ENCODE measurements around the gene HECA.

DNA sequence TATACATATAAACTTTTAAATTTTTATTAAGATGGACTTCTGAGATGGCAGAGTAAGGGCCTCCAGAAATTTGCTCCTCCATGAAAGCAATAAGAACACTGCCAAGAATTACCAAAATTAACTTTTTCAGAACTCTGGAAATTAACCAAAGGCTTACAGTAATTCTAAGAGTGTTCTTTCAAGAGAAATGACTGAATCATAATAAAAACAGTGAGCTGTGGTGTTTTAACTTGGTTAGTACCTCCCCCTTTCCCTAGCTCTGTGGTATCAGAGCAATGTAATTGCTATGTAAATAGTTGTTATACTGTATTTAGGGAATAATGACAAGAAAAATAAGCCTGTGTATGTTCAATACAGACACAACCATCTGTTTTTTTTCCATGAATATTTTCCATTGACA lies 19.0 kb downstream of the HECA start:
- no peak for TF ChIP-seq EZH2 (IDR thresholded peaks at IDR 0.05; ENCODE audit: low read length, missing control alignments)
- TF ChIP-seq, protein P1, sequence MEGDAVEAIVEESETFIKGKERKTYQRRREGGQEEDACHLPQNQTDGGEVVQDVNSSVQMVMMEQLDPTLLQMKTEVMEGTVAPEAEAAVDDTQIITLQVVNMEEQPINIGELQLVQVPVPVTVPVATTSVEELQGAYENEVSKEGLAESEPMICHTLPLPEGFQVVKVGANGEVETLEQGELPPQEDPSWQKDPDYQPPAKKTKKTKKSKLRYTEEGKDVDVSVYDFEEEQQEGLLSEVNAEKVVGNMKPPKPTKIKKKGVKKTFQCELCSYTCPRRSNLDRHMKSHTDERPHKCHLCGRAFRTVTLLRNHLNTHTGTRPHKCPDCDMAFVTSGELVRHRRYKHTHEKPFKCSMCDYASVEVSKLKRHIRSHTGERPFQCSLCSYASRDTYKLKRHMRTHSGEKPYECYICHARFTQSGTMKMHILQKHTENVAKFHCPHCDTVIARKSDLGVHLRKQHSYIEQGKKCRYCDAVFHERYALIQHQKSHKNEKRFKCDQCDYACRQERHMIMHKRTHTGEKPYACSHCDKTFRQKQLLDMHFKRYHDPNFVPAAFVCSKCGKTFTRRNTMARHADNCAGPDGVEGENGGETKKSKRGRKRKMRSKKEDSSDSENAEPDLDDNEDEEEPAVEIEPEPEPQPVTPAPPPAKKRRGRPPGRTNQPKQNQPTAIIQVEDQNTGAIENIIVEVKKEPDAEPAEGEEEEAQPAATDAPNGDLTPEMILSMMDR (conservative IDR thresholded peaks at IDR 0.05 in 1 of 2, IDR thresholded peaks at IDR 0.05 in 1 of 2; ENCODE audit: low read depth in 1 of 2, low read length in 2 of 2): no peak
